Lower leg skin (tissue), 4 donors: ENCODE results near the gene GRK1. TPM values are rescaled to one million over a fixed set of nuclear protein-coding genes. Genes with fewer than 3 reads are reported as not detected.

Source experiments
- DNase-seq, 2 donors: peaks; one replicate each; pipeline ENCODE4 v3.0.0-alpha.2; 2019; ENCODE audit warnings: low spot score in 2 of 2
- H3K4me3 ChIP-seq: fragments of 200-600 bp; sonication (generic); 2 replicates; pipeline ENCODE4 v1.5.1; 2017; ENCODE audit warnings: mild to moderate bottlenecking, low read depth; ENCODE audit not compliant: poor library complexity, severe bottlenecking
- POLR2A ChIP-seq, 2 donors: fragments of 450-650 bp; IDR thresholded peaks; one replicate each; pipeline ENCODE4 v1.6.1; 2016 to 2017; ENCODE audit warnings: antibody characterized with exemption in 2 of 2, mild to moderate bottlenecking in 1 of 2, moderate library complexity in 1 of 2
- WGBS, 2 donors: methylation state at CpG; one replicate each; pipeline ENCODE4 v1.1.5; 2018; 5-methylcytosine and 5-hydroxymethylcytosine counted together
- intact Hi-C: fragments of 100-400 bp; cut with DNase I; formaldehyde crosslinking; loops from one replicate; pipeline ENCODE4 v1.15.0; 2023; ENCODE audit warnings: low total_unique reads
- total RNA-seq, 4 donors: library from RNA; depleted of rRNA; stranded (reverse); fragments of >200 nt; gene quantifications; one replicate each; pipeline ENCODE4 v1.1.0, GENCODE V29; 2016
- TF ChIP-seq, protein P1 (sequence below), 3 donors: fragments of 450-650 bp; IDR thresholded peaks; one replicate each; pipeline ENCODE4 v1.5.1; 2016; ENCODE audit warnings: antibody characterized with exemption in 3 of 3, mild to moderate bottlenecking in 3 of 3, moderate library complexity in 2 of 3

The GRK1 gene
- total RNA-seq, 4 donors from 2014 or later: not detected

DNA sequence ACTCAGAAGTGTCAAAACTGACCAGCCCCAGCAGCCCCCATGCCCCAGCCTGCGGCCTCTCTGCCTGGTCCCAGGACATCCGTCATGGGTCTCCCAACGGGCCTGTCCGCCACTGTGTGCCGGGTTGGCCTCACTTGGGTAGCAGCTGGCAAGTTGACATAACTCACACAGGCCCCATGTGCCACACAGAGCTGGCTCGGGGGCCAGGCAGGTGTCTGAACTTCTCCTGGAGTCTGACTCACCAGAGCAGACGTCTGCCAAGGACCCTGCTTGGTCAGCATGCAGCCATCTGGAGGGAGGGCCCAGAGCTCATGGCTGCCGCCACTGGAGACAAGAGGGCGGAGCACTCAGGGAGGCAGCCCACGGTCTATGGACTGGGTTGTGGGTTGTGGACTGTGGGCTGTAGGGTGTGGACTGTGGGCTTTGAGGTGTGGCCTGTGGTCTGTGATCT, 60.0 kb downstream of the GRK1 start:
- 68 to 76% methylated on average over 10 of the region's 10 CpGs for WGBS, 2 donors
- TF ChIP-seq, protein P1, sequence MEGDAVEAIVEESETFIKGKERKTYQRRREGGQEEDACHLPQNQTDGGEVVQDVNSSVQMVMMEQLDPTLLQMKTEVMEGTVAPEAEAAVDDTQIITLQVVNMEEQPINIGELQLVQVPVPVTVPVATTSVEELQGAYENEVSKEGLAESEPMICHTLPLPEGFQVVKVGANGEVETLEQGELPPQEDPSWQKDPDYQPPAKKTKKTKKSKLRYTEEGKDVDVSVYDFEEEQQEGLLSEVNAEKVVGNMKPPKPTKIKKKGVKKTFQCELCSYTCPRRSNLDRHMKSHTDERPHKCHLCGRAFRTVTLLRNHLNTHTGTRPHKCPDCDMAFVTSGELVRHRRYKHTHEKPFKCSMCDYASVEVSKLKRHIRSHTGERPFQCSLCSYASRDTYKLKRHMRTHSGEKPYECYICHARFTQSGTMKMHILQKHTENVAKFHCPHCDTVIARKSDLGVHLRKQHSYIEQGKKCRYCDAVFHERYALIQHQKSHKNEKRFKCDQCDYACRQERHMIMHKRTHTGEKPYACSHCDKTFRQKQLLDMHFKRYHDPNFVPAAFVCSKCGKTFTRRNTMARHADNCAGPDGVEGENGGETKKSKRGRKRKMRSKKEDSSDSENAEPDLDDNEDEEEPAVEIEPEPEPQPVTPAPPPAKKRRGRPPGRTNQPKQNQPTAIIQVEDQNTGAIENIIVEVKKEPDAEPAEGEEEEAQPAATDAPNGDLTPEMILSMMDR (IDR thresholded peaks at IDR 0.05): no peak
- no peak for DNase-seq
- H3K4me3 ChIP-seq: no peak overlapping the region
- intact Hi-C loops: no loop called here

DNA sequence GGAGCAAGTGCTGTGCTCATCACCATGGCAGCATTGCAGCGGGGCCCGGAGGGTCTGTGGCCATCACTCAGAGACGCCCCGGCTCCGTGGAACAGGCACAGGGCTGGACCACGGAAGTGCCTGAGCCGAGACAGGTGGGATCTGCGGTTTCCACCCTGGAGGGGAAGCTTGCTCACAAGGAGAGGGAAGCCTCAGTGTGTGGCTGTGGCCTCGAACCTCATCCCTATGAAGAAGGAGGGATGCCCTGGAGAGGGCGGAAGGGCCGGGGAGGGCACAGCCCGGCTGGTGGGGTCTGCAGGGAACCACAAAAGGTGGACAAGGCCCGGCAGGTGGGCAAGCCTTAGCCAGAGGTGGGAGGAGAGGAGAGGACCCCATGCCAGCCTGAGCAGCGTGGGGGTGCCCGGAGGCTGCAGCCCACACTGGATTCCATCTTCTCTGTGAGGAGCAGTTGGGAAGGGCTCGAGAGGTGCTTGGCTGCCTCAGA, 61.6 kb downstream of the GRK1 start:
- H3K4me3 ChIP-seq: no peak overlapping the region
- no peak for TF ChIP-seq POLR2A (IDR thresholded peaks at IDR 0.05)
- TF ChIP-seq, protein P1 (IDR thresholded peaks at IDR 0.05): no peak
- intact Hi-C loops: no loop called here
- WGBS, 2 donors: 82 to 89% methylated on average over 16 of the region's 16 CpGs
- no peak for DNase-seq

GRCh38 chr13:113729187-113730019, 62.4 kb downstream of the GRK1 start:
- TF ChIP-seq, protein P1 (IDR thresholded peaks at IDR 0.05): no peak
- TF ChIP-seq POLR2A (IDR thresholded peaks at IDR 0.05): no peak
- DNase-seq: no peak
- 18 to 40% methylated on average over 34 of the region's 34 CpGs for WGBS, 2 donors
- H3K4me3 ChIP-seq: no peak overlapping the region
- intact Hi-C loops: no loop called here

DNA sequence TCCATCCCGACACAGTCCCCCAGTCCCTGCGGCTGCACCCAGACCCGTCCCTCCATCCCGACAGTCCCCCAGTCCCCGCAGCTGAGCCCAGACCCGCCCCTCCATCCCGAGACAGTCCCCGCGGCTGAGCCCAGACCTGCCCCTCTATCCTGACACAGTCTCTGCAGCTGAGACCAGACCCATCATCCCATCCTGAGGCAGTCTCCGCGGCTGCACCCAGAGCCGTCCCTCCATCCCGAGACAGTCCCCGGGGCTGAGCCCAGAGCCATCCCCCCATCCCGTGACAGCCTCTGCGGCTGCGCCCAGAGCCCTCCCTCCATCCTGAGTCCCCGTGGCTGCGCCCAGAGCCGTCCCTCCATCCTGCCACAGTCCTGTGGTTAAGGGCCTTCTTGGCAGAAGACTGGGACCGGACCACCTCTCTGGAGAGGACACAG, 63.3 kb downstream of the GRK1 start:
- WGBS, 2 donors: 27 to 56% methylated on average over 21 of the region's 21 CpGs
- no peak overlapping the region for H3K4me3 ChIP-seq
- intact Hi-C loops: no loop called here
- DNase-seq: no peak
- TF ChIP-seq POLR2A (IDR thresholded peaks at IDR 0.05): no peak
- TF ChIP-seq, protein P1 (IDR thresholded peaks at IDR 0.05): no peak

DNA sequence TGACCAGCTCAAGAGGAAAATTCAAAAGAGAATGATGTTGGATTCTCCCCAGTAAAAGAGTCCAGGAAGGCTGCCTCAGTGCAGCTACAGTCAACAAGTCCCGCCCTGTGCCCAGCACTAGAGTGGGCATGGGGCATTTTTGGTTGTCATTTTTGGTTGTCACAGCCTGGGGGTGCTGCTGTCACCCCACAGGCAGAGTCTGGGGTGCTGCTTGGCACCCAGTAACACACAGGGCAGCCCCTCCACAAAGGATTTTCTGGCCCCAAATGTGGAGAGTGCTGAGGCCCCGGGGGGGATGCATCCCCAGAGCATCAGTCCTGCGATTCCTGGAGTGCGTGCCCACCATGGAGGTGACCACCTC, 63.8 kb downstream of the GRK1 start:
- WGBS, 2 donors: 89 to 94% methylated on average over 4 of the region's 4 CpGs
- no peak for DNase-seq
- no peak for TF ChIP-seq POLR2A (IDR thresholded peaks at IDR 0.05)
- TF ChIP-seq, protein P1 (IDR thresholded peaks at IDR 0.05): no peak
- intact Hi-C loops: no loop called here
- H3K4me3 ChIP-seq: no peak overlapping the region
